HG02884 (cell line): ENCODE data around the gene GRIN1.

Source experiments
- ATAC-seq: cut with Tn5 transposase; IDR thresholded peaks from one replicate; pipeline ENCODE4 v1.9.1; 2021; ENCODE audit warnings: mild to moderate bottlenecking, moderate library complexity; ENCODE audit not compliant: unreplicated experiment

The GRIN1 gene

GRCh38 chr9:137138722-137139467, at the start of gene GRIN1:
GRIN1 (plus strand) TSS chr9:137139154; CDS start chr9:137139487, 333 bp downstream.
- ATAC-seq = no peak

- ATAC-seq = no peak
Measured at GRCh38 chr9:137089232-137089947, 49.6 kb upstream of the GRIN1 start.

DNA sequence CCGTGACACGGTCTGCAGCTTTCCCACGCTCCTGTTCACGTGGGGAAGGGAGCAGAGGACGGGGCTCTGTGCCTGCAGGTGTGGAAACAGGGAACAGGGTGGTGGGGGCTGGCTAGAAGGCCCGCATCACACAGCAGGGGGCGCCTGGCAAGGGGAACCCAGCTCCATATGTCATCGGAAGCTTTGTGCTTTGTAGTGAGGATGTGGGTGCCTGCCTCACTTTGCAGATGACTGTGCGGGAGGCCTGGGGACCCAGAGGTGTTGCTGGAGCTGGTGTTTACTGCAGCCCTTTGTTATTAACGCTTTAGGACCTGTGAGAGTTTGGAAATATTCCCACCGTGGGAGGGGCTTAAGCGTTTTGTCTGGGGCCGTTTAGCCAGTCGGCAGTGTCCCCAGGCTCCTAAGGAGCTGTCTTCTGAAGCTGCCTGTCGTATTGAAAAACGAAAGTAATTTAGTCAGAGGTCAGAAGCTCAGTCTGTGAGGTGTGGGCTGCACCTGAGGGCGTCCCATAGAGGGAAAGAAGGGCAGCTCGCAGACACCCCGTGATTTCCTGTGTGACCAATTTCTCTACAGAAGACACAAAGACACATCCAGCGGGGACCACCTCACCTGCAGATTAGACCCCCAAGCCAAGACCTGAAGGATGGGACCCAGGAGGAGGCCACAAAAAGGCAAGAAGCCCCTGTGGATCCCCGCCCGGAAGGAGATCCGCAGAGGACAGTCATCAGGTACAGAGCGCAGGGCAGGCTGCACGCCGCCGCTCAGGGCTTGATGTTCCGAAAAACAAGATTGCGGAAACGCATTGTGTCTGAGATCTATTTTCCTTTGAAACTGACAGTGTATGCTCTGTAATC, 43.1 kb upstream of the GRIN1 start:
- ATAC-seq = peak; percentile 82

DNA sequence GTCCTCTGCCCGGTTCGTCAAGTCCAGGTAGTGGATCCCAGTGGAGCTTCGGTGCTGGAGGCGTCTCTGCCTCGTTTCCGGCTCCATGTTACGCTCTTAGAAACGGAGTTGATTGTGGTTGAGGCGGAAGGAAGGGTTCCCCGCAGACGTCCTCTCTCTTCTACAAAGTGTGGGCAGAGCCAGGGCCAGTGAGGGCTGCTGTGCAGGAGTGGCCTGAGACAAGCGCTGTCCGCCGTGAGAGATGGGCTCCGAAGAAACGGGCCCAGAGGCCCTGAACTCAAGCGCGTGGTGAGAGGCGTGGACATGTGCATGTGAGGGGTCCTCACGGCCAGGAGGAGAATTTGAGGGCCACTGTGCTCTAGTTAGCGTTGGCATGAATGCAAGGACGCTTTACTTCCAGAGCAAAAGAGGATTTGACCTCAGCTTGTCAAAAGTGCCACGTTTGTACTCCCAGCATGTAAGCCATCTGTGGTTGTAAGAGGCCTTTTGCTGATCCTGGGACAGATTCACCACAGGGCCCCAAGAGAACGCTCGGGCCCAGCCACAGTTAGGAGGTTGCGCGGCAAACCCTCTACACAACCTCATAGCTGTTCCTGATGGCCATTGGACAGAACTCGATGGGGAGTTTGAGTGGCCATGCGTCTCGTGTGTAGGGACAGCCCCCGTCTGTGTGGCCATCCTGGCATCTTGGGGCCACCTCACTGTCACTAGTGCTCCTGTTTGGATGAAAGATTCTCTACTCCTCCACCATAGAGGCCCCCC, 42.0 kb upstream of the GRIN1 start:
- ATAC-seq = no peak

DNA sequence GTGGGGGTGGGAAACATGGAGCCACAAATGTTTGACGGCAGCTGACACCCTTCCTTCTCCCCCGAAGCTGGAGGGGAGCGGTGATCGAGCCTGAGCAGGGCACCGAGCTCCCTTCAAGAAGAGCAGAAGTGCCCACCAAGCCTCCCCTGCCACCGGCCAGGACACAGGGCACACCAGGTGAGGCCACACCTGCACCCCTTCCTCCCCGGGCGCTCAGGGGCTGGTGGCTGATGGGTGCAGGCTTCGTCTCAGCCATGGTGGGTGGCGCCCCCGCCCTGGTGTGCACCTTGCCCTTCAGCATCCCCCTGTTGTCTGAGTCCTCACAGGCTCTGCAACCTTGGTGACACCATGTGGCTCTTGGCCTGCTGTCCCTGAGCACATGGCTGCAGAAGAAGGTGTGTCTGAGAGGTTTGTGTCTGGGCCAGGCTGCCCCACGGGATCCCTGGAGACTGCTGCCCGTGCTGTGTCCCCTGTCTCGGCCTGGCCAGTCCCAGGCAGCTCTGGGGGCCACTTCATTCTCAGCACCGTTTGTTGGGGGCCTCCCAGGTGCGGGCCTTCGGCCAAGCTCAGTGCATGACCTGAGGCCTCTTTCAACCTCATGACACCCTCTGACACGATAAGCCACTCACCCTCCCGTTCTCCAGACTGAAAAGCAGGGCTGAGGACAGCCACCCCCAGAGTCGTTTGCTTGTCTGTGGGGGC, 41.0 kb upstream of the GRIN1 start:
- ATAC-seq = no peak

DNA sequence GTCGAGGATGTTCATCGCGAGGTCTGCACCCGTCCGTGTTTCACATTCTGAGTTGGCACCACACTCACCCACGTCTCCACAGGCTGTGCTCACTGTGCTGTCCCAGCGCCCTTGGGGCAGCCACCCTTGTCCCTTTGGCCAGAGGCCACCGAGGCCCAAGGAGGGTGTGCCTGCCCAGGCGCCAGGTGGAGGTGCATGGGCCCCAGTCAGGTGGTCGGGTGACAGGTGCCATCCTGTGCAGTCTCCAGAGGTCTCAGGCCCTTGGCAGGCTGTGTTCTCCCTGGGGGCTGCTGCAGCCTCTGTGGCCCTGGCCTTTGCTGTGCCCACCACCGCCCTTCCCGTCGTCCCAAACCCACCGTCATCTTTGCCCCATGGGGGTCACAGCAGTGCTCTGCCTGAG, 39.7 kb upstream of the GRIN1 start:
- ATAC-seq = no peak

- no peak for ATAC-seq
Measured at GRCh38 chr9:137103206-137103999, 35.6 kb upstream of the GRIN1 start.

GRCh38 chr9:137105814-137106661, 32.9 kb upstream of the GRIN1 start:
- no peak for ATAC-seq

DNA sequence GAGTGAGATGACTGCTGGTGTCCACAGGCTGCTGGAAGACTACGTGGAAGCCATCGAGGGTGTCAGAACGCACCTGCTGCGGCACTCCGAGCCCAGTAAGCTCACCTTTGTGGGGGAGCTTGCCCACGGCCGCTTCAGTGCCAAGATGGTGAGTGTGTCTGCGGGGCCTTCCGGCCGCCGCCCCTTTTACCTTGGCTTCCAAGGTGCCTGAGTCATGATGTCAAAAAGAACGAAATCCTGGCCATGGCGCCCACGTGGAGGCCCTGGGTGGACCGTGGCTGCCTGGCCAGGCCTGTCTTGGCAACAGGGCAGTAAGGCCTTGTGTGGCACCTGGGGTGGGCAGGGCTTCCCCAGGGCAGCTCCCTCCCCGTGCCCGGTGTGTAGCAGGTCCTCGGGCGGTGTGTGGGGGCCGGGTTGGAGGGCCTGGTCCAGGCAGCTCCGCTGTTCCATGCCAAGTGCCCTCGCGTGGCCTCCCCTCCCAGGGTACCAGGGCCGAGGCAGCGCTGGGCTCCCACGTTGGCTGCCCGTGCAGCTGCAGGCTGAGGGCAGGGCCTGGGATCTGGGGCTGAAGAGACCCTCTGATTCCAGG, 32.2 kb upstream of the GRIN1 start:
- ATAC-seq = no peak

DNA sequence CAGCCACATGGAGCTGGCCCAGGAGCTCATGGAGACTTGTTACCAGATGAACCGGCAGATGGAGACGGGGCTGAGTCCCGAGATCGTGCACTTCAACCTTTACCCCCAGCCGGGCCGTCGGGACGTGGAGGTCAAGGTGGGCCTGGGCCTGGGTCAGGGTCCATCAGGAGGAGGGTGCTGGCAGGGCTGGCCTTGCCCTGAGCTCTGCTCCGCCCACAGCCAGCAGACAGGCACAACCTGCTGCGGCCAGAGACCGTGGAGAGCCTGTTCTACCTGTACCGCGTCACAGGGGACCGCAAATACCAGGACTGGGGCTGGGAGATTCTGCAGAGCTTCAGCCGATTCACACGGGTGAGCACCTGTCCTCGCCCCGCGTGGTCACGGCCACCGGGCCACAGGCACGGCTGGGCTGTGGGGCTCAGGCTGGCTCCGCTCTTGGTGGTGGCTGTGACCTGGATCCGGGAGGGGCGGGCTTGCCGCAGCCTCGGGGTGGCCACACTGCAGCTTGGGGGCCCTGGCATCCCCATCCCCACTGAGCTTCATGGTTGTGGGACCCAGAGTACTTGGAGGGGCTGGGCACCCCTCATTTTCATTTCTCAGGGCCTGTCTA, 31.5 kb upstream of the GRIN1 start:
- ATAC-seq = no peak

DNA sequence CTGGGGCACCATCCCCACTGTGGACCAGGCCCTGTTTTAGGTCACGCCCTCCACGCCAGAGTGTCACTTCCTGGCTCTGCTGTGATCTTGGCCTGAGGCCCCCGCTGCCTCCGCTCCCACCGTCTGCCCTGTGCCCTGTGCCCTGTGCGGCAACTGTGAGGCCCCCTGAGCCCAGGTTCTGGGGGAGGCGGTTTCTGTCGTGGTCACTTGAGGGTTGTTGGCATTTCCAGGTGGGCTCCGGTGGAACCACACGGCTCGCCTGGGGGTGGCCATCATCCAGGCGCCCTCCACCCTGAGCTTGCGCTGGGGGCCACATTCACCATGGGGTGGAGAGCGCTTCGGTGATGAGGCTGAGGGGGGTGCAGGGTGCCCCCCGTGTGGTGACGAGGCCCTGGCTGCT, 31.0 kb upstream of the GRIN1 start:
- ATAC-seq = no peak

DNA sequence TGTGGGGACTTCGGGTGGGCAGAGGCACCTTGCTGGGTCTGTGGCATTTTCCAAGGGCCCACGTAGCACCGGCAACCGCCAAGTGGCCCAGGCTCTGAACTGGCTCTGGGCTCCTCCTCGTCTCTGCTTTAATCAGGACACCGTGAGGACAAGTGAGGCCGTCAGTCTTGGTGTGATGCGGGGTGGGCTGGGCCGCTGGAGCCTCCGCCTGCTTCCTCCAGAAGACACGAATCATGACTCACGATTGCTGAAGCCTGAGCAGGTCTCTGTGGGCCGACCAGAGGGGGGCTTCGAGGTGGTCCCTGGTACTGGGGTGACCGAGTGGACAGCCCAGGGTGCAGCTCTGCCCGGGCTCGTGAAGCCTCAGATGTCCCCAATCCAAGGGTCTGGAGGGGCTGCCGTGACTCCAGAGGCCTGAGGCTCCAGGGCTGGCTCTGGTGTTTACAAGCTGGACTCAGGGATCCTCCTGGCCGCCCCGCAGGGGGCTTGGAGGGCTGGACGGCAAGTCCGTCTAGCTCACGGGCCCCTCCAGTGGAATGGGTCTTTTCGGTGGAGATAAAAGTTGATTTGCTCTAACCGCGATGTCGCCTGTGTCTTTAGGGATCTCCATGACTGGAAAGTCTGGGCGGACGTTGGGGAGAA, 30.2 kb upstream of the GRIN1 start:
- no peak for ATAC-seq

GRCh38 chr9:137109250-137110146, 29.5 kb upstream of the GRIN1 start:
- no peak for ATAC-seq

DNA sequence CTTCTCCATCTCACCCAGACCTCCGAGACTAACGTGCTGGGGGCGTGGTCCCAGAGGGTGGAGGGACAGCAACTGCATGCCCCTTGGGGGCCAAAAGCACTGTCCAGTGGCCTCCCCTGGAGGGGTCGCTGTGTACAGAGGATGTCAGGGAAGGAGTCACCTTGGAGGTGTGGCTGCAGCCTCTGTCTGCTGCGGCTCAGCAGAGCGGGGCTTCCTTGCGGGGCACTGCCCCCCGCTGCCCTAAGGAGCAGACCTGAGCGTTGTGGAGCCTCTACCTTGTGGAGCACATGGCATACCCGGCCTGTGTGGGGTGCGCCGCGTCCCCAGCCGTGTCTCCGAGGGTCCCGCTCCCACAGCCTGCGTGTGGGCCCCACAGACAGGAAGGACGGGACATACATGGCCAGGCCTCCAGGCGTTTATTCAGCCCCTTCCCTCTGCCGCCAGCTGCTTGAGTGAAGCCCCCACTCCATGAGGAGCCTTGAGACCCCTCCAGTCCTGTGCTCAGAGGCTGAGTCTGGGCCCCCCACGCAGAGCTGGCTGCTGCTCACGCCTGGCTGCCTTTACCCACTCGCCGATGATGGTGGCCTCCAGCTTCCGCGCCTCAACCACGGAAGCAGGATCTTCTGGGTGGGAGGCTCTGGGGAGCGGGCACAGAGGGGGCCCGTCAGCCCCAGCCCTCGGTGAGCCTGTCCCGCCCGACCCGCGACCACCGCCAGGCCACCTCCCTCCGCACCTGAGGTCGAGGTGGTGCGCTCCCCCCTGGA, 28.6 kb upstream of the GRIN1 start:
- ATAC-seq = no peak
